ENCODE results near the gene NUDT21. TPM values are rescaled to one million over a fixed set of nuclear protein-coding genes. Genes with fewer than 3 reads are reported as not detected.
A peak's percentile ranks its signal among the peaks of the same experiment; 100 is the strongest.

The NUDT21 gene
- total and polyA plus RNA-seq, 2 experiments from 2014 or later, result 47.8 to 57.0 TPM

- H3K27ac ChIP-seq, result peak within 1 kb of the TSS; percentile 72
- H3K79me2 ChIP-seq (ENCODE audit: insufficient read depth), result peaks cover 46% of the 10 kb centered on the region
- H3K27me3 ChIP-seq (replicated peaks; ENCODE audit: insufficient read depth), result no peaks in the 10 kb centered on the region
- peak within 1 kb of the TSS; percentile 98 for H3K4me2 ChIP-seq (ENCODE audit: unreplicated experiment)
- H3K9me2 ChIP-seq (ENCODE audit: insufficient read depth), result no peaks in the 10 kb centered on the region
- H3K4me3 ChIP-seq, result peak within 1 kb of the TSS; percentile 95
- WGBS, 2 experiments (ENCODE audit: low coverage in 1 of 2, low lambda C conversion rate in 2 of 2, missing lambda C conversion rate in 2 of 2), result 1 to 4% methylated on average over 11 to 49 of the region's 57 CpGs
- H3F3A ChIP-seq (ENCODE audit: insufficient read depth), result peaks cover 41% of the 10 kb centered on the region
- H4K20me1 ChIP-seq (ENCODE audit: insufficient read depth), result peaks cover 16% of the 10 kb centered on the region; the same call in 1 of the 2 replicates
- DNase-seq, result peak; percentile 96
- peak within 1 kb of the TSS; percentile 86 for H2AFZ ChIP-seq
- in situ Hi-C loops (cut with MboI), result no loop called here
- H3K9ac ChIP-seq, result peak within 1 kb of the TSS; percentile 98
- H3K4me1 ChIP-seq (ENCODE audit: insufficient read depth), result peaks cover 22% of the 10 kb centered on the region; the same call in 1 of the 2 replicates
- peaks cover 4% of the 10 kb centered on the region for H3K36me3 ChIP-seq (ENCODE audit: low read depth)
- no peak for TF ChIP-seq EZH2phosphoT487 (IDR thresholded peaks at IDR 0.05; ENCODE audit: insufficient read depth, low read depth)
- TF ChIP-seq EZH2 (IDR thresholded peaks at IDR 0.05; ENCODE audit: insufficient read depth, poor library complexity, severe bottlenecking), result no peak
- H3K9me3 ChIP-seq (ENCODE audit: low read depth), result no peaks in the 10 kb centered on the region
These were observed 25.7 kb downstream of the NUDT21 start, which contains the start of gene AMFR for GRCh38 chr16:56425439-56425832. Gene AMFR (minus strand): TSS chr16:56425545. CDS start chr16:56425327, 218 bp downstream.

GRCh38 chr16:56424791-56425438, 26.2 kb downstream of the NUDT21 start:
- Histone ChIP-seq H3K9ac (peak overlapping the region; percentile 98), H4K20me1 (ENCODE audit: insufficient read depth) (peaks cover 20% of the 10 kb centered on the region; the same call in 1 of the 2 replicates), H3K27ac (peak overlapping the region; percentile 72), H3K79me2 (ENCODE audit: insufficient read depth) (peaks cover 51% of the 10 kb centered on the region), H3K36me3 (ENCODE audit: low read depth) (no peaks in the 10 kb centered on the region), H3K4me2 (ENCODE audit: unreplicated experiment) (peak overlapping the region; percentile 98), H3K4me3 (peak overlapping the region; percentile 95), H2AFZ (peak overlapping the region; percentile 82), H3K9me2 (ENCODE audit: insufficient read depth) (no peaks in the 10 kb centered on the region), H3F3A (ENCODE audit: insufficient read depth) (peaks cover 41% of the 10 kb centered on the region), H3K9me3 (ENCODE audit: low read depth) (no peaks in the 10 kb centered on the region), H3K27me3 (replicated peaks; ENCODE audit: insufficient read depth) (no peaks in the 10 kb centered on the region), H3K4me1 (ENCODE audit: insufficient read depth) (peaks cover 23% of the 10 kb centered on the region; the same call in 1 of the 2 replicates)
- TF ChIP-seq EZH2phosphoT487 (IDR thresholded peaks at IDR 0.05; ENCODE audit: insufficient read depth, low read depth) (no peak), EZH2 (IDR thresholded peaks at IDR 0.05; ENCODE audit: insufficient read depth, poor library complexity, severe bottlenecking) (no peak)
- peak; percentile 50 for DNase-seq
- WGBS, 2 experiments (ENCODE audit: low coverage in 1 of 2, low lambda C conversion rate in 2 of 2, missing lambda C conversion rate in 2 of 2), result 1% methylated on average over 48 to 49 of the region's 79 CpGs
- in situ Hi-C loops (cut with MboI), result no loop called here

DNA sequence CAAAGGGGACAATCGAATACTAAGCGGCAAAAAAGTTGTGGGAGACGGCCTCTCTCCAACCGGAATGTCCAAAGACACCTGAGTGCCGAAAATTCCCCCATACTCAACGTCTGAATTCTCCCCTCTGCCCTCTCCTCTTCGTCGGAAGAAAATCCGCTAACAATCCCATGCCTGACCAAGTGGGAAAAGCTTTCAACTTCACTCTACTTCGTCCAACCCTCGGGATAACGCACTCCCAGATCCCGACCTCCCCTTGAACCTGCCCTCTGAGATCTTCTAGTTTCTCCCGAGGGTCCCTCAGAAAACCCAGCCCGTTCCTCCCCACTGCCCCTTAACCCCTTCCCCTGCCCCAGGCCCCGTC, 26.7 kb downstream of the NUDT21 start:
- Histone ChIP-seq H3K9ac (peak overlapping the region; percentile 98), H3K36me3 (ENCODE audit: low read depth) (no peaks in the 10 kb centered on the region), H3K27ac (peak overlapping the region; percentile 72), H3K4me3 (peak overlapping the region; percentile 95), H2AFZ (peak overlapping the region; percentile 82), H3K9me3 (ENCODE audit: low read depth) (no peaks in the 10 kb centered on the region), H3K79me2 (ENCODE audit: insufficient read depth) (peaks cover 56% of the 10 kb centered on the region), H3K4me1 (ENCODE audit: insufficient read depth) (peaks cover 29% of the 10 kb centered on the region; the same call in 1 of the 2 replicates), H3K9me2 (ENCODE audit: insufficient read depth) (no peaks in the 10 kb centered on the region), H3F3A (ENCODE audit: insufficient read depth) (peaks cover 46% of the 10 kb centered on the region), H3K27me3 (replicated peaks; ENCODE audit: insufficient read depth) (no peaks in the 10 kb centered on the region), H3K4me2 (ENCODE audit: unreplicated experiment) (peak overlapping the region; percentile 98), H4K20me1 (ENCODE audit: insufficient read depth) (peaks cover 22% of the 10 kb centered on the region; the same call in 1 of the 2 replicates)
- DNase-seq, result peak; percentile 51
- WGBS, 2 experiments (ENCODE audit: low coverage in 1 of 2, low lambda C conversion rate in 2 of 2, missing lambda C conversion rate in 2 of 2), result 3 to 5% methylated on average over 16 of the region's 16 CpGs
- in situ Hi-C loops (cut with MboI), result no loop called here
- TF ChIP-seq EZH2phosphoT487 (IDR thresholded peaks at IDR 0.05; ENCODE audit: insufficient read depth, low read depth), result no peak
- TF ChIP-seq EZH2 (IDR thresholded peaks at IDR 0.05; ENCODE audit: insufficient read depth, poor library complexity, severe bottlenecking), result no peak

DNA sequence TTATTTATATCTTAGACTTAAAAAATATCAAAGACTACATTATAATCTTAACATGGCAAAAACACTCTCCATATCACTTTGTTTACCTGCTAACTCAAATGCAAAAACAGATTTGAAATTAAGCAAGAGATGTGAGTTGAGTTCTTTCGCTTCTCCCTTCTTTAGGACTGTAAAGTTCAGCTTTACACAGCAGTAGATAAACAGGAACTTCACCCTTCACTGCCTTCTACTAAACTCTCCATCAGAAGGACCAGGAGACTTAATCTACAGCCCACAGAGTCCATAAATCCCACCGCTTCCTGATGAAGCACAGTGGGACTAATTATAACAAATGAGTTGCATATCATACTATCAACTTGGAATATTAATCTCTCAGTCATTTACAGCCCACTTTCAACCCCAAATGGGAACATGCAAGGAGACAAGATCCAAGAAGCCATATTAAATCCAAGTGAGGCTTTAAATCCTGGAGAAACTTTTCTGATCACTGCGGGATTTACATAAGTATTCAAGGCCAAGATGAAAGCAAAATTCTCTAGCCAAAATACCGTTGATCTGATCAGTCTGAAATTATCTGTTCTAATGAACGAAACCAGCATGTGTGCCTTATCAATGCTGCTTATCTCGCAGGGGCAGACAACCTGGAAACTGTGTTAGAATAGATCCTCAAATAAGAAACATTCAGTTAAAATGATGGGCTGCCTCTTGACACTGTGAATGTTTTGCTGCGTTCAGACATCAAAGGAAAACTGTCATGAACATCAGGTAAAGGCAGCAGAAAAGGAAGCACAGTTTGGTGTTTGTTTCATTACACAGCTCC, 27.3 kb downstream of the NUDT21 start:
- H3K4me1 ChIP-seq (ENCODE audit: insufficient read depth), result peaks cover 34% of the 10 kb centered on the region
- peak overlapping the region; percentile 72 for H3K27ac ChIP-seq
- no peaks in the 10 kb centered on the region for H3K9me2 ChIP-seq (ENCODE audit: insufficient read depth)
- peaks cover 62% of the 10 kb centered on the region for H3K79me2 ChIP-seq (ENCODE audit: insufficient read depth)
- peak overlapping the region; percentile 98 for H3K4me2 ChIP-seq (ENCODE audit: unreplicated experiment)
- TF ChIP-seq EZH2phosphoT487 (IDR thresholded peaks at IDR 0.05; ENCODE audit: insufficient read depth, low read depth), result no peak
- no peak for TF ChIP-seq EZH2 (IDR thresholded peaks at IDR 0.05; ENCODE audit: insufficient read depth, poor library complexity, severe bottlenecking)
- H3K9me3 ChIP-seq (ENCODE audit: low read depth), result no peaks in the 10 kb centered on the region
- H3K9ac ChIP-seq, result peak overlapping the region; percentile 98
- H3K27me3 ChIP-seq (replicated peaks; ENCODE audit: insufficient read depth), result no peaks in the 10 kb centered on the region
- peak overlapping the region; percentile 82 for H2AFZ ChIP-seq
- peak; percentile 21 for DNase-seq
- peak overlapping the region; percentile 95 for H3K4me3 ChIP-seq
- H3K36me3 ChIP-seq (ENCODE audit: low read depth), result no peaks in the 10 kb centered on the region
- H4K20me1 ChIP-seq (ENCODE audit: insufficient read depth), result peaks cover 22% of the 10 kb centered on the region; the same call in 1 of the 2 replicates
- WGBS, 2 experiments (ENCODE audit: low coverage in 1 of 2, low lambda C conversion rate in 2 of 2, missing lambda C conversion rate in 2 of 2), result 36 to 39% methylated on average over 7 of the region's 7 CpGs
- peaks cover 46% of the 10 kb centered on the region for H3F3A ChIP-seq (ENCODE audit: insufficient read depth)
- in situ Hi-C loops (cut with MboI), result no loop called here

All from GM23248 (cell line).